Measurements from ENCODE around the gene IDUA. TPM values are rescaled to one million over a fixed set of nuclear protein-coding genes. Genes with fewer than 3 reads are reported as not detected.

IDUA gene
- total and polyA plus RNA-seq, 4 donors: 5.1 to 40.2 (median 27.0) TPM

GRCh38 chr4:955931-956381 lies 30.9 kb upstream of the IDUA start:
- DNase-seq (ENCODE audit: low read depth in 4 of 6, low spot score in 6 of 6): no peak
- no peaks in the 10 kb centered on the region for H3K4me1 ChIP-seq (ENCODE audit: control insufficient read depth, insufficient read depth, low read length)
- WGBS (ENCODE audit: insufficient coverage): 78% methylated on average over 9 of the region's 12 CpGs
- peaks cover 96% of the 10 kb centered on the region for H3K36me3 ChIP-seq (ENCODE audit: control insufficient read depth, insufficient read depth, low read length)
- H3K27me3 ChIP-seq (ENCODE audit: control insufficient read depth, insufficient read depth, low read length): no peaks in the 10 kb centered on the region
- no peak overlapping the region for H3K4me3 ChIP-seq (ENCODE audit: low read depth, low read length)
- H3K9me3 ChIP-seq (ENCODE audit: control insufficient read depth, insufficient read depth, low read length): no peaks in the 10 kb centered on the region
- H3K27ac ChIP-seq (ENCODE audit: low read depth, low read length): no peak overlapping the region

GRCh38 chr4:956531-957230 lies 30.2 kb upstream of the IDUA start:
- H3K27me3 ChIP-seq (ENCODE audit: control insufficient read depth, insufficient read depth, low read length): no peaks in the 10 kb centered on the region
- WGBS (ENCODE audit: insufficient coverage): 79% methylated on average over 11 of the region's 14 CpGs
- DNase-seq (ENCODE audit: low read depth in 4 of 6, low spot score in 6 of 6): peak in 1 of 6 donors; percentile 0
- H3K9me3 ChIP-seq (ENCODE audit: control insufficient read depth, insufficient read depth, low read length): no peaks in the 10 kb centered on the region
- H3K4me3 ChIP-seq (ENCODE audit: low read depth, low read length): no peak overlapping the region
- H3K4me1 ChIP-seq (ENCODE audit: control insufficient read depth, insufficient read depth, low read length): no peaks in the 10 kb centered on the region
- H3K36me3 ChIP-seq (ENCODE audit: control insufficient read depth, insufficient read depth, low read length): peaks cover 97% of the 10 kb centered on the region
- H3K27ac ChIP-seq (ENCODE audit: low read depth, low read length): no peak overlapping the region

GRCh38 chr4:957231-957580 lies 29.6 kb upstream of the IDUA start:
- no peaks in the 10 kb centered on the region for H3K9me3 ChIP-seq (ENCODE audit: control insufficient read depth, insufficient read depth, low read length)
- H3K4me3 ChIP-seq (ENCODE audit: low read depth, low read length): no peak overlapping the region
- H3K4me1 ChIP-seq (ENCODE audit: control insufficient read depth, insufficient read depth, low read length): no peaks in the 10 kb centered on the region
- H3K27ac ChIP-seq (ENCODE audit: low read depth, low read length): no peak overlapping the region
- H3K36me3 ChIP-seq (ENCODE audit: control insufficient read depth, insufficient read depth, low read length): peaks cover 97% of the 10 kb centered on the region
- WGBS (ENCODE audit: insufficient coverage): 75% methylated on average over 8 of the region's 8 CpGs
- no peaks in the 10 kb centered on the region for H3K27me3 ChIP-seq (ENCODE audit: control insufficient read depth, insufficient read depth, low read length)
- peak in 1 of 6 donors; percentile 1 for DNase-seq (ENCODE audit: low read depth in 4 of 6, low spot score in 6 of 6)

- DNase-seq (ENCODE audit: low read depth in 4 of 6, low spot score in 6 of 6): no peak
- no peak overlapping the region for H3K27ac ChIP-seq (ENCODE audit: low read depth, low read length)
- H3K4me3 ChIP-seq (ENCODE audit: low read depth, low read length): no peak overlapping the region
- H3K36me3 ChIP-seq (ENCODE audit: control insufficient read depth, insufficient read depth, low read length): peaks cover 97% of the 10 kb centered on the region
- H3K4me1 ChIP-seq (ENCODE audit: control insufficient read depth, insufficient read depth, low read length): no peaks in the 10 kb centered on the region
- no peaks in the 10 kb centered on the region for H3K9me3 ChIP-seq (ENCODE audit: control insufficient read depth, insufficient read depth, low read length)
- 88% methylated on average over 45 of the region's 45 CpGs for WGBS (ENCODE audit: insufficient coverage)
- H3K27me3 ChIP-seq (ENCODE audit: control insufficient read depth, insufficient read depth, low read length): no peaks in the 10 kb centered on the region
Measured at GRCh38 chr4:957581-958313, 29.1 kb upstream of the IDUA start.

- Histone ChIP-seq H3K27me3 (ENCODE audit: control insufficient read depth, insufficient read depth, low read length) (no peaks in the 10 kb centered on the region), H3K4me3 (ENCODE audit: low read depth, low read length) (no peak overlapping the region), H3K9me3 (ENCODE audit: control insufficient read depth, insufficient read depth, low read length) (no peaks in the 10 kb centered on the region), H3K27ac (ENCODE audit: low read depth, low read length) (no peak overlapping the region), H3K36me3 (ENCODE audit: control insufficient read depth, insufficient read depth, low read length) (peaks cover 97% of the 10 kb centered on the region), H3K4me1 (ENCODE audit: control insufficient read depth, insufficient read depth, low read length) (no peaks in the 10 kb centered on the region)
- 95% methylated on average over 10 of the region's 17 CpGs for WGBS (ENCODE audit: insufficient coverage)
- DNase-seq (ENCODE audit: low read depth in 4 of 6, low spot score in 6 of 6): peak in 1 of 6 donors; percentile 1
Measured at GRCh38 chr4:958314-958665, 28.6 kb upstream of the IDUA start.

GRCh38 chr4:958696-959337 lies 28.0 kb upstream of the IDUA start:
- no peak overlapping the region for H3K27ac ChIP-seq (ENCODE audit: low read depth, low read length)

GRCh38 chr4:959338-960139 lies 27.3 kb upstream of the IDUA start:
- no peaks in the 10 kb centered on the region for H3K4me1 ChIP-seq (ENCODE audit: control insufficient read depth, insufficient read depth, low read length)
- peaks cover 98% of the 10 kb centered on the region for H3K36me3 ChIP-seq (ENCODE audit: control insufficient read depth, insufficient read depth, low read length)
- H3K27me3 ChIP-seq (ENCODE audit: control insufficient read depth, insufficient read depth, low read length): no peaks in the 10 kb centered on the region
- H3K27ac ChIP-seq (ENCODE audit: low read depth, low read length): no peak overlapping the region
- H3K9me3 ChIP-seq (ENCODE audit: control insufficient read depth, insufficient read depth, low read length): no peaks in the 10 kb centered on the region
- 81% methylated on average over 24 of the region's 24 CpGs for WGBS (ENCODE audit: insufficient coverage)
- no peak for DNase-seq (ENCODE audit: low read depth in 4 of 6, low spot score in 6 of 6)
- H3K4me3 ChIP-seq (ENCODE audit: low read depth, low read length): no peak overlapping the region

More at GRCh38 chr4:958696-959337, 28.0 kb upstream of the IDUA start:
- Histone ChIP-seq H3K9me3 (ENCODE audit: control insufficient read depth, insufficient read depth, low read length) (no peaks in the 10 kb centered on the region), H3K36me3 (ENCODE audit: control insufficient read depth, insufficient read depth, low read length) (peaks cover 97% of the 10 kb centered on the region), H3K4me1 (ENCODE audit: control insufficient read depth, insufficient read depth, low read length) (no peaks in the 10 kb centered on the region), H3K27me3 (ENCODE audit: control insufficient read depth, insufficient read depth, low read length) (no peaks in the 10 kb centered on the region), H3K4me3 (ENCODE audit: low read depth, low read length) (no peak overlapping the region)
- DNase-seq (ENCODE audit: low read depth in 4 of 6, low spot score in 6 of 6): no peak
- 82% methylated on average over 14 of the region's 17 CpGs for WGBS (ENCODE audit: insufficient coverage)

GRCh38 chr4:960140-960635 lies 26.7 kb upstream of the IDUA start:
- Histone ChIP-seq H3K36me3 (ENCODE audit: control insufficient read depth, insufficient read depth, low read length) (peaks cover 100% of the 10 kb centered on the region), H3K27me3 (ENCODE audit: control insufficient read depth, insufficient read depth, low read length) (no peaks in the 10 kb centered on the region), H3K4me3 (ENCODE audit: low read depth, low read length) (no peak overlapping the region), H3K4me1 (ENCODE audit: control insufficient read depth, insufficient read depth, low read length) (no peaks in the 10 kb centered on the region), H3K27ac (ENCODE audit: low read depth, low read length) (no peak overlapping the region), H3K9me3 (ENCODE audit: control insufficient read depth, insufficient read depth, low read length) (no peaks in the 10 kb centered on the region)
- DNase-seq (ENCODE audit: low read depth in 4 of 6, low spot score in 6 of 6): no peak
- WGBS (ENCODE audit: insufficient coverage): 83% methylated on average over 16 of the region's 16 CpGs

GRCh38 chr4:960636-961350 lies 26.1 kb upstream of the IDUA start:
- WGBS (ENCODE audit: insufficient coverage): 93% methylated on average over 34 of the region's 35 CpGs
- H3K36me3 ChIP-seq (ENCODE audit: control insufficient read depth, insufficient read depth, low read length): peaks cover 100% of the 10 kb centered on the region
- H3K9me3 ChIP-seq (ENCODE audit: control insufficient read depth, insufficient read depth, low read length): no peaks in the 10 kb centered on the region
- no peak for DNase-seq (ENCODE audit: low read depth in 4 of 6, low spot score in 6 of 6)
- H3K4me1 ChIP-seq (ENCODE audit: control insufficient read depth, insufficient read depth, low read length): no peaks in the 10 kb centered on the region
- no peaks in the 10 kb centered on the region for H3K27me3 ChIP-seq (ENCODE audit: control insufficient read depth, insufficient read depth, low read length)
- no peak overlapping the region for H3K4me3 ChIP-seq (ENCODE audit: low read depth, low read length)
- H3K27ac ChIP-seq (ENCODE audit: low read depth, low read length): no peak overlapping the region

Measured in spinal cord (tissue), 10 donors.